Measurements from ENCODE around the gene APCS. TPM values are rescaled to one million over a fixed set of nuclear protein-coding genes. Genes with fewer than 3 reads are reported as not detected.

The APCS gene
- total and polyA plus RNA-seq, 3 donors from 2014 or later = not detected

GRCh38 chr1:159600894-159601293, 13.3 kb downstream of the APCS start:
- Histone ChIP-seq H3K36me3 (ENCODE audit: low read depth, missing control alignments) (no peaks in the 10 kb centered on the region), H3K27ac (no peak overlapping the region), H3K4me1 (no peaks in the 10 kb centered on the region), H3K4me3 (no peak overlapping the region), H3K27me3 (no peaks in the 10 kb centered on the region), H3K9me3 (no peaks in the 10 kb centered on the region)
- intact Hi-C loops (cut with DNase I; ENCODE audit: low total_unique reads) = no loop called here
- 76 to 95% methylated on average over 3 of the region's 3 CpGs for WGBS, 2 donors
- TF ChIP-seq, protein P1, sequence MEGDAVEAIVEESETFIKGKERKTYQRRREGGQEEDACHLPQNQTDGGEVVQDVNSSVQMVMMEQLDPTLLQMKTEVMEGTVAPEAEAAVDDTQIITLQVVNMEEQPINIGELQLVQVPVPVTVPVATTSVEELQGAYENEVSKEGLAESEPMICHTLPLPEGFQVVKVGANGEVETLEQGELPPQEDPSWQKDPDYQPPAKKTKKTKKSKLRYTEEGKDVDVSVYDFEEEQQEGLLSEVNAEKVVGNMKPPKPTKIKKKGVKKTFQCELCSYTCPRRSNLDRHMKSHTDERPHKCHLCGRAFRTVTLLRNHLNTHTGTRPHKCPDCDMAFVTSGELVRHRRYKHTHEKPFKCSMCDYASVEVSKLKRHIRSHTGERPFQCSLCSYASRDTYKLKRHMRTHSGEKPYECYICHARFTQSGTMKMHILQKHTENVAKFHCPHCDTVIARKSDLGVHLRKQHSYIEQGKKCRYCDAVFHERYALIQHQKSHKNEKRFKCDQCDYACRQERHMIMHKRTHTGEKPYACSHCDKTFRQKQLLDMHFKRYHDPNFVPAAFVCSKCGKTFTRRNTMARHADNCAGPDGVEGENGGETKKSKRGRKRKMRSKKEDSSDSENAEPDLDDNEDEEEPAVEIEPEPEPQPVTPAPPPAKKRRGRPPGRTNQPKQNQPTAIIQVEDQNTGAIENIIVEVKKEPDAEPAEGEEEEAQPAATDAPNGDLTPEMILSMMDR (IDR thresholded peaks at IDR 0.05) = no peak
- no peak for DNase-seq

DNA sequence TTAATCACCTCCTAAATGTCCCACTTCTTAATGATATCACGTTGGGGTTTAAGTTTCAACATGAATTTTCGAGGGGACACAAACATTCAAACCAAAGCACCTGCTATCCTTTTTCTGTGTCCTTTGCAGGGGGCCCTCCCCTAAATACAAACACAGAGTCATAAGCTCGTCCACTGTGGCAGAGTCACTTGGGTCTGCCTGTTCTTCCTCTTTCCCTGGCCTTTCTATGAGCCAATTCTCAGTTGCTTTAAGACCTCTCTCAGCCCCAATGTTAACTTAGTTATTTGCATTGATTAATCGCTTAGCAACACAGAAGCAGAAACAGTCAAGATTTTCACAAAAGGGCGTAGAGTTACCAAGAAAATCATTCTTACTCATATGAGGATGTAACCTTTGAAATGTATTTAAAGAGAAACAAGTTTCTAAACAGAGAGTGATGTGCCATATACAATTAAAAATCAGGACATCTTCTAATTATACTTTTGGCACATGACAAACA, 14.9 kb downstream of the APCS start:
- Histone ChIP-seq H3K9me3 (no peaks in the 10 kb centered on the region), H3K36me3 (ENCODE audit: low read depth, missing control alignments) (no peaks in the 10 kb centered on the region), H3K27me3 (no peaks in the 10 kb centered on the region), H3K4me1 (no peaks in the 10 kb centered on the region), H3K4me3 (no peak overlapping the region), H3K27ac (no peak overlapping the region)
- no peak for DNase-seq
- intact Hi-C loops (cut with DNase I; ENCODE audit: low total_unique reads) = no loop called here
- TF ChIP-seq POLR2A (IDR thresholded peaks at IDR 0.05) = no peak
- TF ChIP-seq, protein P1 (IDR thresholded peaks at IDR 0.05) = no peak
- 69 to 87% methylated on average over 5 of the region's 5 CpGs for WGBS, 2 donors

- H3K36me3 ChIP-seq (ENCODE audit: low read depth, missing control alignments) = no peaks in the 10 kb centered on the region
- no peak overlapping the region for H3K27ac ChIP-seq
- 85 to 88% methylated on average over 8 of the region's 8 CpGs for WGBS, 2 donors
- intact Hi-C loops (cut with DNase I; ENCODE audit: low total_unique reads) = no loop called here
- H3K4me3 ChIP-seq = no peak overlapping the region
- DNase-seq = no peak
- TF ChIP-seq, protein P1 (IDR thresholded peaks at IDR 0.05) = no peak
- no peak for TF ChIP-seq POLR2A (IDR thresholded peaks at IDR 0.05)
- no peaks in the 10 kb centered on the region for H3K27me3 ChIP-seq
- no peaks in the 10 kb centered on the region for H3K4me1 ChIP-seq
- no peaks in the 10 kb centered on the region for H3K9me3 ChIP-seq
Measured at GRCh38 chr1:159612211-159612885, 24.7 kb downstream of the APCS start.

GRCh38 chr1:159632922-159633321, 45.3 kb downstream of the APCS start:
- intact Hi-C loops (cut with DNase I; ENCODE audit: low total_unique reads) = no loop called here

More at GRCh38 chr1:159632922-159633321, 45.3 kb downstream of the APCS start:
- no peaks in the 10 kb centered on the region for H3K4me1 ChIP-seq
- H3K36me3 ChIP-seq (ENCODE audit: low read depth, missing control alignments) = no peaks in the 10 kb centered on the region
- H3K9me3 ChIP-seq = no peaks in the 10 kb centered on the region
- no peak overlapping the region for H3K4me3 ChIP-seq
- H3K27ac ChIP-seq = no peak overlapping the region
- TF ChIP-seq POLR2A (IDR thresholded peaks at IDR 0.05) = no peak
- TF ChIP-seq, protein P1 (IDR thresholded peaks at IDR 0.05) = no peak
- DNase-seq = no peak
- H3K27me3 ChIP-seq = no peaks in the 10 kb centered on the region

Other genes starting within 250 kb of the APCS start
- under 1 TPM in 1 of 2 donors, not detected in 1; 0.87 TPM for gene OR10J4, start 155.6 kb upstream of the APCS start, total RNA-seq
- not detected for gene OR10J4, start 155.6 kb upstream of the APCS start, polyA plus RNA-seq (ENCODE audit: insufficient read depth, low read depth, low replicate concordance)
- 1 to 10 TPM; 3.0 to 3.1 TPM for gene OR10J1, start 148.1 kb upstream of the APCS start, total RNA-seq
- gene OR10J1, start 148.1 kb upstream of the APCS start, polyA plus RNA-seq (ENCODE audit: insufficient read depth, low read depth, low replicate concordance) = 8.3 TPM
- not detected for gene OR10J5, start 51.8 kb upstream of the APCS start, total RNA-seq
- gene OR10J5, start 51.8 kb upstream of the APCS start, polyA plus RNA-seq (ENCODE audit: insufficient read depth, low read depth, low replicate concordance) = not detected
- gene CRP, start 126.8 kb downstream of the APCS start, total RNA-seq = under 1 TPM; 0.16 to 0.37 TPM
- gene CRP, start 126.8 kb downstream of the APCS start, polyA plus RNA-seq (ENCODE audit: insufficient read depth, low read depth, low replicate concordance) = 0.74 TPM
- gene DUSP23, start 193.1 kb downstream of the APCS start, total RNA-seq = 10 to 100 TPM; 38.3 to 51.0 TPM
- gene DUSP23, start 193.1 kb downstream of the APCS start, polyA plus RNA-seq (ENCODE audit: insufficient read depth, low read depth, low replicate concordance) = 26.2 TPM
- gene FCRL6, start 214.5 kb downstream of the APCS start, total RNA-seq = under 1 TPM in 1 of 2 donors, not detected in 1; 0.56 TPM
- gene FCRL6, start 214.5 kb downstream of the APCS start, polyA plus RNA-seq (ENCODE audit: insufficient read depth, low read depth, low replicate concordance) = 1.3 TPM
- under 1 TPM; 0.47 to 0.74 TPM for gene SLAMF8, start 239.0 kb downstream of the APCS start, total RNA-seq
- 5.3 TPM for gene SLAMF8, start 239.0 kb downstream of the APCS start, polyA plus RNA-seq (ENCODE audit: insufficient read depth, low read depth, low replicate concordance)